Neural progenitor cell (in vitro differentiated cells): Measurements from ENCODE around the gene ATP13A5.

Source experiments
- CTCF ChIP-seq: fragments of 200-600 bp; sonication (generic); IDR thresholded peaks from 2 replicates; pipeline ENCODE4 v1.5.1; 2017; ENCODE audit warnings: antibody characterized with exemption, mild to moderate bottlenecking
- EZH2 ChIP-seq: fragments of 200-600 bp; sonication (generic); IDR thresholded peaks from 2 replicates; pipeline ENCODE4 v1.6.1; 2017; ENCODE audit warnings: antibody characterized with exemption, mild to moderate bottlenecking, moderate library complexity

GRCh38 chr3:193357291-193357690, 21.3 kb downstream of the ATP13A5 start:
- TF ChIP-seq CTCF: no peak
- no peak for TF ChIP-seq EZH2
